NT2/D1 (cell line): ENCODE measurements around the gene MAPK14.

ENCODE experiments used
- SUZ12 ChIP-seq: IDR thresholded peaks from 2 replicates; pipeline ENCODE4 v1.6.1; 2011; ENCODE audit not compliant: insufficient read length, insufficient read depth; ENCODE audit errors: extremely low read depth
- YY1 ChIP-seq: IDR thresholded peaks from 2 replicates; pipeline ENCODE4 v1.6.1; 2011; ENCODE audit not compliant: insufficient read length, insufficient read depth

DNA sequence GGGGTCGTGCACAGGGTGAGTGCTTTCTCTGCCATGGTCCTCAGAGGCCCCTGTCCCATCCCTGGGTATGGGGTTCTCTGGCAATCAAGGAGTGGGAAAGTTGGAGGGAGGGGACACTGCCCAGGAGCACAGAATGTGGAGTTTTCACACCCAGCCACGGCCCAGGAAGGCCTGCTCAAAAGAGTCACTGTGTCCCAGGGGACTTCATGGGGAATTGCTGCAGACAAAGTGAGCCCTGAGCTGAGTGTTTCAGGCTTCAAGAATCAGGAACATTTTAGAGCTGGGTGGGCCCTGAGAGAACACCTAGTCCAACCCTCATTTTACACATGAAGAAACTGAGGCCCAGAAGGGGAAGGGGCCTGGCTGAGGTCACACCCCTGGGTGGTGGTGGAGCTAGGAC, 108.4 kb downstream of the MAPK14 start:
- TF ChIP-seq YY1 (no peak), SUZ12 (no peak)
